GM12878 (cell line): ENCODE measurements around the gene IQUB. TPM values are rescaled to one million over a fixed set of nuclear protein-coding genes. Genes with fewer than 3 reads are reported as not detected.

Experiments
- ATAC-seq: fragments of 200-7000 bp; cut with Tn5 transposase; 3 replicates; pipeline ENCODE4 v1.9.1; 2020; ENCODE audit warnings: mild to moderate bottlenecking, moderate library complexity
- BruUV-seq: library from RNA; stranded (reverse); fragments of 400-500 nt; replicated peaks from 2 replicates; lab custom pipeline; 2021; lab: Mats Ljungman, UMichigan
- CTCF ChIA-PET: fragments of 300-600 bp; sonication (Branson Sonifier 250); formaldehyde crosslinking; extraction: SDS; loops from one replicate; lab custom pipeline; 2021; ENCODE audit warnings: inconsistent platforms; lab: Yijun Ruan, JAX
- POLR2A ChIA-PET: fragments of 350-600 bp; formaldehyde crosslinking; extraction: SDS; loops from one replicate; lab custom pipeline; 2021; ENCODE audit warnings: inconsistent platforms; lab: Charles Lee
- RAD21 ChIA-PET: fragments of 300-600 bp; sonication (Branson Sonifier 250); formaldehyde crosslinking; loops from one replicate; lab custom pipeline; 2023; ENCODE audit warnings: antibody characterized with exemption; ENCODE audit not compliant: unreplicated experiment; lab: Charles Lee
- SMC1A ChIA-PET: fragments of 300-600 bp; sonication (Branson Sonifier 250); formaldehyde crosslinking; loops from one replicate; lab custom pipeline; 2023; ENCODE audit not compliant: unreplicated experiment, uncharacterized antibody; lab: Charles Lee
- DNase-seq: peaks from one replicate; pipeline ENCODE4 v3.0.0-alpha.2; 2011; ENCODE audit warnings: low read depth, low spot score
- FAIRE-seq: peaks from 3 replicates; lab custom pipeline; 2011; peaks lifted over from hg19 to GRCh38; lab: Jason Lieb, UNC
- H2AFZ ChIP-seq: 2 replicates; pipeline ENCODE4 v1.6.0; 2011; ENCODE audit warnings: low read depth, low read length, control low read depth; ENCODE audit not compliant: control insufficient read depth
- H3K27ac ChIP-seq: 2 replicates; pipeline ENCODE4 v1.5.1; 2011; ENCODE audit warnings: control low read depth; ENCODE audit not compliant: control insufficient read depth, insufficient read depth
- H3K27me3 ChIP-seq, 2 experiments: replicated peaks in 1 of 2; 2 replicates each; pipeline versions ENCODE4 v1.6.0 to v1.6.1; 2011; ENCODE audit warnings: low read length in 1 of 2; ENCODE audit not compliant: control insufficient read depth in 2 of 2, insufficient read depth in 2 of 2
- H3K36me3 ChIP-seq, 2 experiments: 2 replicates each; pipeline ENCODE4 v1.5.1; 2011; ENCODE audit warnings: low read length in 1 of 2; ENCODE audit not compliant: control insufficient read depth in 2 of 2, insufficient read depth in 2 of 2
- H3K4me1 ChIP-seq: 2 replicates; pipeline ENCODE4 v1.6.1; 2011; ENCODE audit warnings: mild to moderate bottlenecking, low read length, moderate library complexity, mixed read lengths; ENCODE audit not compliant: control insufficient read depth, insufficient read depth
- H3K4me2 ChIP-seq: 2 replicates; pipeline ENCODE4 v1.6.0; 2011; ENCODE audit warnings: control low read depth; ENCODE audit not compliant: control insufficient read depth, insufficient read depth
- H3K4me3 ChIP-seq: fragments of 200-600 bp; sonication (generic); 2 replicates; pipeline ENCODE4 v1.5.1; 2016
- H3K79me2 ChIP-seq: 2 replicates; pipeline ENCODE4 v1.6.0; 2011; ENCODE audit warnings: low read length; ENCODE audit not compliant: control insufficient read depth, insufficient read depth
- H3K9ac ChIP-seq: 2 replicates; pipeline ENCODE4 v1.8.0; 2011; ENCODE audit warnings: low read length, control low read depth, mixed read lengths; ENCODE audit not compliant: control insufficient read depth, insufficient read depth
- H3K9me3 ChIP-seq: replicated peaks from 3 replicates; pipeline ENCODE4 v1.5.1; 2011; ENCODE audit warnings: mild to moderate bottlenecking, low read length; ENCODE audit not compliant: control insufficient read depth, insufficient read depth
- H4K20me1 ChIP-seq: 2 replicates; pipeline ENCODE4 v1.6.0; 2011; ENCODE audit not compliant: control insufficient read depth, insufficient read depth
- CHD2 ChIP-seq: IDR thresholded peaks from 2 replicates; pipeline ENCODE4 v1.6.1; 2011; ENCODE audit warnings: low read depth, low read length, improper control_type of control experiment, borderline replicate concordance
- EGR1 ChIP-seq, 2 experiments: IDR thresholded peaks; 1 replicate in 1 of 2; 2 replicates in 1 of 2; pipeline ENCODE4 v1.6.1; 2011 to 2012; ENCODE audit warnings: low read depth in 2 of 2, low read length in 2 of 2, borderline replicate concordance in 1 of 2, mild to moderate bottlenecking in 1 of 2, moderate library complexity in 1 of 2
- GABPA ChIP-seq: IDR thresholded peaks from 2 replicates; pipeline ENCODE4 v1.6.1; 2014; ENCODE audit warnings: antibody characterized with exemption, low read depth, mild to moderate bottlenecking, inconsistent platforms
- NR2C2 ChIP-seq: IDR thresholded peaks from 2 replicates; pipeline ENCODE4 v1.6.1; 2011; ENCODE audit warnings: borderline replicate concordance, low read depth; ENCODE audit not compliant: control insufficient read depth, insufficient read length
- SPI1 ChIP-seq: IDR thresholded peaks from 2 replicates; pipeline ENCODE4 v1.6.1; 2011; ENCODE audit warnings: low read depth, mild to moderate bottlenecking, low read length, moderate library complexity, borderline replicate concordance; ENCODE audit not compliant: insufficient read depth
- WGBS: methylation state at CpG from one replicate; pipeline ENCODE4 v1.1.6; 2016; ENCODE audit warnings: low lambda C conversion rate; ENCODE audit not compliant: insufficient replicate concordance, insufficient coverage; ENCODE audit errors: missing lambda C conversion rate; 5-methylcytosine and 5-hydroxymethylcytosine counted together
- in situ Hi-C: fragments of 300-500 bp; cut with MboI; formaldehyde crosslinking; loops from 9 replicates; pipeline ENCODE4 v1.14.3; 2018; ENCODE audit warnings: mixed read lengths
- intact Hi-C: fragments of 100-400 bp; cut with micrococcal nuclease; formaldehyde crosslinking; loops from one replicate; pipeline ENCODE4 v1.14.2; 2022; ENCODE audit not compliant: unreplicated experiment
- polyA plus RNA-seq, 11 experiments: library from polyadenylated mRNA; depleted of rRNA in 4 of 11; unstranded in 6 of 11; stranded (reverse) in 5 of 11; fragments of >200 nt; fragmentation: Nextera tagmentation in 4 of 11; fragmentation: Illumina TruSeq in 1 of 11; extraction: Ambion mirVana in 4 of 11; extraction: Trizol in 1 of 11; gene quantifications; 1 replicate in 1 of 11; 2 replicates in 10 of 11; pipeline versions ENCODE4 v1.2.1 to v1.2.3, GENCODE V29; 2011 to 2016; ENCODE audit warnings: inconsistent platforms in 2 of 11, missing spikeins in 2 of 11, low read depth in 1 of 11
- total RNA-seq, 4 experiments: library from RNA; depleted of rRNA in 3 of 4; stranded (reverse); fragments of >200 nt in 3 of 4; fragmentation: Illumina TruSeq in 1 of 4; extraction: Trizol in 1 of 4; gene quantifications; 2 replicates each; pipeline versions ENCODE4 v1.2.1 to v1.2.3, GENCODE V29; 2013 to 2021
- TF ChIP-seq, protein P1 (sequence below): fragments of 150-350 bp; IDR thresholded peaks from 2 replicates; pipeline ENCODE4 v1.6.1; 2014; ENCODE audit warnings: mild to moderate bottlenecking, low read depth, low read length
- TF ChIP-seq, protein P2 (sequence below): IDR thresholded peaks from 2 replicates; pipeline ENCODE4 v1.6.1; 2012; ENCODE audit warnings: low read depth, low read length, improper control_type of control experiment
- TF ChIP-seq, protein P3 (sequence below): fragments of 450-650 bp; IDR thresholded peaks from 2 replicates; pipeline ENCODE4 v1.6.1; 2018; ENCODE audit warnings: borderline replicate concordance, mild to moderate bottlenecking; ENCODE audit not compliant: partially characterized antibody
- TF ChIP-seq, protein P4 (sequence below): IDR thresholded peaks from 2 replicates; pipeline ENCODE4 v1.6.1; 2011; ENCODE audit warnings: mild to moderate bottlenecking, low read depth, low read length, moderate library complexity; ENCODE audit not compliant: insufficient replicate concordance
- TF ChIP-seq, protein P5 (sequence below): fragments of 450-650 bp; formaldehyde crosslinking; IDR thresholded peaks from 2 replicates; pipeline ENCODE4 v1.4.0; 2022; ENCODE audit warnings: mild to moderate bottlenecking, moderate library complexity
- TF ChIP-seq, protein P6 (sequence below): IDR thresholded peaks from 2 replicates; pipeline ENCODE4 v1.6.1; 2012; ENCODE audit warnings: low read depth, low read length, improper control_type of control experiment

IQUB gene
- total and polyA plus RNA-seq, 10 of the 15 experiments (the other 5 are each of a cell fraction or from before 2014, with no cell fraction given) = 0.04 to 0.08 TPM; not detected in 8

DNA sequence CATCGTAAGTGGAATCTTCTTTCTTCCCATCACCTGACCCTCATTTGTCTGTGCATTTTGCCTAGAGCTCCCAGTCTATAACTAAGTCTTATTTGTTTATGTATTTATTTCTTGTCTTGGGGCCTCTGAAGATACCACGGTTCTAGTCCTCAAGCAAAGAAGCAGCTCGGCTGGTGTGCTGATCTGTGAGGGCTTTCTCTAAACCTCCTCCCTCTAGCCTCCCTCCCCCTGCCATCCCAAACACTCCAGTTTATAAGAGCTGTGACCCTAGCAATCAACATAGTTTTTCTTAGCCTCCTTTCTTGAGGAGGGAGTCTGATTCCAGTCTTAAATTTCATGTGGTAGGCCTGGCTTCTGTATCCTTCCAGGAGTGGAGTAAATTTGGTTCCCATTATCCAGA lies 38.9 kb upstream of the IQUB start:
- Histone ChIP-seq H3K4me3 (no peak overlapping the region), H4K20me1 (no peaks in the 10 kb centered on the region), H3K4me2 (no peak overlapping the region), H3K36me3 (no peaks in the 10 kb centered on the region), H3K9me3 (no peaks in the 10 kb centered on the region), H3K4me1 (no peaks in the 10 kb centered on the region), H3K79me2 (no peaks in the 10 kb centered on the region), H3K9ac (no peak overlapping the region), H3K27ac (no peak overlapping the region), H2AFZ (no peak overlapping the region), H3K27me3 (no peaks in the 10 kb centered on the region; a peak in 1 of 4 replicates)
- no peak for FAIRE-seq
- in situ Hi-C loops = no loop called here
- WGBS = 30% methylated on average over 3 of the region's 3 CpGs
- RAD21 ChIA-PET = no interaction called here
- ATAC-seq = no peak
- POLR2A ChIA-PET = no interaction called here
- SMC1A ChIA-PET = interaction anchor here (1.2 kb wide), 1 partner anchor 9 kb away, joined by 4 read pairs; no protein-coding TSS in a partner anchor
- BruUV-seq = no TSS peak
- intact Hi-C loops = loop anchor here (10.0 kb wide), 1 partner anchor 79 kb away; no protein-coding TSS in a partner anchor
- DNase-seq = no peak
- CTCF ChIA-PET = interaction anchor here (0.6 to 0.8 kb wide), 2 partner anchors 79 to 306 kb away, joined by 3 to 4 read pairs; no protein-coding TSS in a partner anchor
- no peak for TF ChIP-seq CHD2
- no peak for TF ChIP-seq SPI1
- no peak for TF ChIP-seq GABPA
- TF ChIP-seq, protein P1, sequence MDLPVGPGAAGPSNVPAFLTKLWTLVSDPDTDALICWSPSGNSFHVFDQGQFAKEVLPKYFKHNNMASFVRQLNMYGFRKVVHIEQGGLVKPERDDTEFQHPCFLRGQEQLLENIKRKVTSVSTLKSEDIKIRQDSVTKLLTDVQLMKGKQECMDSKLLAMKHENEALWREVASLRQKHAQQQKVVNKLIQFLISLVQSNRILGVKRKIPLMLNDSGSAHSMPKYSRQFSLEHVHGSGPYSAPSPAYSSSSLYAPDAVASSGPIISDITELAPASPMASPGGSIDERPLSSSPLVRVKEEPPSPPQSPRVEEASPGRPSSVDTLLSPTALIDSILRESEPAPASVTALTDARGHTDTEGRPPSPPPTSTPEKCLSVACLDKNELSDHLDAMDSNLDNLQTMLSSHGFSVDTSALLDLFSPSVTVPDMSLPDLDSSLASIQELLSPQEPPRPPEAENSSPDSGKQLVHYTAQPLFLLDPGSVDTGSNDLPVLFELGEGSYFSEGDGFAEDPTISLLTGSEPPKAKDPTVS = no peak
- TF ChIP-seq, protein P2, sequence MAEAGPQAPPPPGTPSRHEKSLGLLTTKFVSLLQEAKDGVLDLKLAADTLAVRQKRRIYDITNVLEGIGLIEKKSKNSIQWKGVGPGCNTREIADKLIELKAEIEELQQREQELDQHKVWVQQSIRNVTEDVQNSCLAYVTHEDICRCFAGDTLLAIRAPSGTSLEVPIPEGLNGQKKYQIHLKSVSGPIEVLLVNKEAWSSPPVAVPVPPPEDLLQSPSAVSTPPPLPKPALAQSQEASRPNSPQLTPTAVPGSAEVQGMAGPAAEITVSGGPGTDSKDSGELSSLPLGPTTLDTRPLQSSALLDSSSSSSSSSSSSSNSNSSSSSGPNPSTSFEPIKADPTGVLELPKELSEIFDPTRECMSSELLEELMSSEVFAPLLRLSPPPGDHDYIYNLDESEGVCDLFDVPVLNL = no peak
- no peak for TF ChIP-seq NR2C2
- TF ChIP-seq, protein P3, sequence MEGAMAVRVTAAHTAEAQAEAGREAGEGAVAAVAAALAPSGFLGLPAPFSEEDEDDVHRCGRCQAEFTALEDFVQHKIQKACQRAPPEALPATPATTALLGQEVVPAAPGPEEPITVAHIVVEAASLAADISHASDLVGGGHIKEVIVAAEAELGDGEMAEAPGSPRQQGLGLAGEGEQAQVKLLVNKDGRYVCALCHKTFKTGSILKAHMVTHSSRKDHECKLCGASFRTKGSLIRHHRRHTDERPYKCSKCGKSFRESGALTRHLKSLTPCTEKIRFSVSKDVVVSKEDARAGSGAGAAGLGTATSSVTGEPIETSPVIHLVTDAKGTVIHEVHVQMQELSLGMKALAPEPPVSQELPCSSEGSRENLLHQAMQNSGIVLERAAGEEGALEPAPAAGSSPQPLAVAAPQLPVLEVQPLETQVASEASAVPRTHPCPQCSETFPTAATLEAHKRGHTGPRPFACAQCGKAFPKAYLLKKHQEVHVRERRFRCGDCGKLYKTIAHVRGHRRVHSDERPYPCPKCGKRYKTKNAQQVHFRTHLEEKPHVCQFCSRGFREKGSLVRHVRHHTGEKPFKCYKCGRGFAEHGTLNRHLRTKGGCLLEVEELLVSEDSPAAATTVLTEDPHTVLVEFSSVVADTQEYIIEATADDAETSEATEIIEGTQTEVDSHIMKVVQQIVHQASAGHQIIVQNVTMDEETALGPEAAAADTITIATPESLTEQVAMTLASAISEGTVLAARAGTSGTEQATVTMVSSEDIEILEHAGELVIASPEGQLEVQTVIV = no peak
- TF ChIP-seq, protein P4, sequence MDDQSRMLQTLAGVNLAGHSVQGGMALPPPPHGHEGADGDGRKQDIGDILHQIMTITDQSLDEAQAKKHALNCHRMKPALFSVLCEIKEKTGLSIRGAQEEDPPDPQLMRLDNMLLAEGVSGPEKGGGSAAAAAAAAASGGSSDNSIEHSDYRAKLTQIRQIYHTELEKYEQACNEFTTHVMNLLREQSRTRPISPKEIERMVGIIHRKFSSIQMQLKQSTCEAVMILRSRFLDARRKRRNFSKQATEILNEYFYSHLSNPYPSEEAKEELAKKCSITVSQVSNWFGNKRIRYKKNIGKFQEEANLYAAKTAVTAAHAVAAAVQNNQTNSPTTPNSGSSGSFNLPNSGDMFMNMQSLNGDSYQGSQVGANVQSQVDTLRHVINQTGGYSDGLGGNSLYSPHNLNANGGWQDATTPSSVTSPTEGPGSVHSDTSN = no peak
- no peak for TF ChIP-seq EGR1 (IDR thresholded peaks at IDR 0.05; ENCODE audit: borderline replicate concordance in 1 of 2, low read depth in 2 of 2, low read length in 2 of 2)
- TF ChIP-seq, protein P5, sequence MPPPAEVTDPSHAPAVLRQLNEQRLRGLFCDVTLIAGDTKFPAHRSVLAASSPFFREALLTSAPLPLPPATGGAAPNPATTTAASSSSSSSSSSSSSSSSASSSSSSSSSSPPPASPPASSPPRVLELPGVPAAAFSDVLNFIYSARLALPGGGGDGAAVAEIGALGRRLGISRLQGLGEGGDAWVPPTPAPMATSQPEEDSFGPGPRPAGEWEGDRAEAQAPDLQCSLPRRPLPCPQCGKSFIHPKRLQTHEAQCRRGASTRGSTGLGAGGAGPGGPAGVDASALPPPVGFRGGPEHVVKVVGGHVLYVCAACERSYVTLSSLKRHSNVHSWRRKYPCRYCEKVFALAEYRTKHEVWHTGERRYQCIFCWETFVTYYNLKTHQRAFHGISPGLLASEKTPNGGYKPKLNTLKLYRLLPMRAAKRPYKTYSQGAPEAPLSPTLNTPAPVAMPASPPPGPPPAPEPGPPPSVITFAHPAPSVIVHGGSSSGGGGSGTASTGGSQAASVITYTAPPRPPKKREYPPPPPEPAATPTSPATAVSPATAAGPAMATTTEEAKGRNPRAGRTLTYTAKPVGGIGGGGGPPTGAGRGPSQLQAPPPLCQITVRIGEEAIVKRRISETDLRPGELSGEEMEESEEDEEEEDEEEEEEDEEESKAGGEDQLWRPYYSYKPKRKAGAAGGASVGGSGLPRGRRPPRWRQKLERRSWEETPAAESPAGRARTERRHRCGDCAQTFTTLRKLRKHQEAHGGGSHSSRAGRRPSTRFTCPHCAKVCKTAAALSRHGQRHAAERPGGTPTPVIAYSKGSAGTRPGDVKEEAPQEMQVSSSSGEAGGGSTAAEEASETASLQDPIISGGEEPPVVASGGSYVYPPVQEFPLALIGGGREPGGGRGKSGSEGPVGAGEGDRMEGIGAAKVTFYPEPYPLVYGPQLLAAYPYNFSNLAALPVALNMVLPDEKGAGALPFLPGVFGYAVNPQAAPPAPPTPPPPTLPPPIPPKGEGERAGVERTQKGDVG (CRISPR knock-in tag) = no peak
- TF ChIP-seq, protein P6, sequence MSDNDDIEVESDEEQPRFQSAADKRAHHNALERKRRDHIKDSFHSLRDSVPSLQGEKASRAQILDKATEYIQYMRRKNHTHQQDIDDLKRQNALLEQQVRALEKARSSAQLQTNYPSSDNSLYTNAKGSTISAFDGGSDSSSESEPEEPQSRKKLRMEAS = no peak
